Measurements from ENCODE around the gene RIPK4. TPM values are rescaled to one million over a fixed set of nuclear protein-coding genes. Genes with fewer than 3 reads are reported as not detected.

Gene RIPK4
- total and polyA plus RNA-seq, 2 of the 13 experiments (the other 11 are each of a cell fraction or from before 2014, with no cell fraction given): 3.1 to 4.9 TPM

DNA sequence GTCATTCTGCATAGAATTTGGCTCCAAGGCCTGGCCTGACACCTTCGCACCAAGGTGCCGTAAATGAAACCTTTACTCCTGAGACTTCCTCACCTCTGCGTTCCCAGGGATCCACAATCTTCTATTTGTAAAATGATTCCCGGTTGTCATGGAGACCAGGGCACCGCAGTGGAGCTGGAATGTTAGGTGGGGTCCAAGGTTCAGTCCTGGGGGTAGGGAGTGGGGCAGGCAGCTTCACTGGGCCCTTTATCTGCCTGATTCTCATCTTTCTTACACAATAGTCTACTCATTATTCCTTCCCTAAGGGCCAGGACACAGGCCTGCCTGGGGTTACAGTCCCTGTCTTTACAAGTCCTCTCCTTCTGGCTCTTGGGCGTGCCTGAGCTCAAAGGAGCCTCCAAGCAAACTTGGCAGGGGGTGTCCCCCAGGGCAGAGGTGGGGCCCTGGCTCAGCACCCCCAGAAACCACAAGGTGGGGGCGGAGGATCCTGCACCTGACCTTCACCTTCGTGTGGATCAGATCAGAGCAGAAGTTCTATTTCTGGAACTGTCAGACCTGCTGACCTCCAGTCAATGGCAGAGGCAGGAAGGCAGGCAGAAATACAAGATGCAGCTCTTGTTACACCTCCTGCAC, 51.1 kb downstream of the RIPK4 start (continued):
- TF ChIP-seq, protein P1, sequence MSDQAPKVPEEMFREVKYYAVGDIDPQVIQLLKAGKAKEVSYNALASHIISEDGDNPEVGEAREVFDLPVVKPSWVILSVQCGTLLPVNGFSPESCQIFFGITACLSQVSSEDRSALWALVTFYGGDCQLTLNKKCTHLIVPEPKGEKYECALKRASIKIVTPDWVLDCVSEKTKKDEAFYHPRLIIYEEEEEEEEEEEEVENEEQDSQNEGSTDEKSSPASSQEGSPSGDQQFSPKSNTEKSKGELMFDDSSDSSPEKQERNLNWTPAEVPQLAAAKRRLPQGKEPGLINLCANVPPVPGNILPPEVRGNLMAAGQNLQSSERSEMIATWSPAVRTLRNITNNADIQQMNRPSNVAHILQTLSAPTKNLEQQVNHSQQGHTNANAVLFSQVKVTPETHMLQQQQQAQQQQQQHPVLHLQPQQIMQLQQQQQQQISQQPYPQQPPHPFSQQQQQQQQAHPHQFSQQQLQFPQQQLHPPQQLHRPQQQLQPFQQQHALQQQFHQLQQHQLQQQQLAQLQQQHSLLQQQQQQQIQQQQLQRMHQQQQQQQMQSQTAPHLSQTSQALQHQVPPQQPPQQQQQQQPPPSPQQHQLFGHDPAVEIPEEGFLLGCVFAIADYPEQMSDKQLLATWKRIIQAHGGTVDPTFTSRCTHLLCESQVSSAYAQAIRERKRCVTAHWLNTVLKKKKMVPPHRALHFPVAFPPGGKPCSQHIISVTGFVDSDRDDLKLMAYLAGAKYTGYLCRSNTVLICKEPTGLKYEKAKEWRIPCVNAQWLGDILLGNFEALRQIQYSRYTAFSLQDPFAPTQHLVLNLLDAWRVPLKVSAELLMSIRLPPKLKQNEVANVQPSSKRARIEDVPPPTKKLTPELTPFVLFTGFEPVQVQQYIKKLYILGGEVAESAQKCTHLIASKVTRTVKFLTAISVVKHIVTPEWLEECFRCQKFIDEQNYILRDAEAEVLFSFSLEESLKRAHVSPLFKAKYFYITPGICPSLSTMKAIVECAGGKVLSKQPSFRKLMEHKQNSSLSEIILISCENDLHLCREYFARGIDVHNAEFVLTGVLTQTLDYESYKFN (CRISPR knock-in tag; conservative IDR thresholded peaks at IDR 0.05): peak; percentile 97
- TF ChIP-seq, protein P2, sequence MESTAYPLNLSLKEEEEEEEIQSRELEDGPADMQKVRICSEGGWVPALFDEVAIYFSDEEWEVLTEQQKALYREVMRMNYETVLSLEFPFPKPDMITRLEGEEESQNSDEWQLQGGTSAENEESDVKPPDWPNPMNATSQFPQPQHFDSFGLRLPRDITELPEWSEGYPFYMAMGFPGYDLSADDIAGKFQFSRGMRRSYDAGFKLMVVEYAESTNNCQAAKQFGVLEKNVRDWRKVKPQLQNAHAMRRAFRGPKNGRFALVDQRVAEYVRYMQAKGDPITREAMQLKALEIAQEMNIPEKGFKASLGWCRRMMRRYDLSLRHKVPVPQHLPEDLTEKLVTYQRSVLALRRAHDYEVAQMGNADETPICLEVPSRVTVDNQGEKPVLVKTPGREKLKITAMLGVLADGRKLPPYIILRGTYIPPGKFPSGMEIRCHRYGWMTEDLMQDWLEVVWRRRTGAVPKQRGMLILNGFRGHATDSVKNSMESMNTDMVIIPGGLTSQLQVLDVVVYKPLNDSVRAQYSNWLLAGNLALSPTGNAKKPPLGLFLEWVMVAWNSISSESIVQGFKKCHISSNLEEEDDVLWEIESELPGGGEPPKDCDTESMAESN (CRISPR knock-in tag; conservative IDR thresholded peaks at IDR 0.05): peak; percentile 43; the same call in 1 of the 2 replicates
- TF ChIP-seq ZBTB7A (CRISPR knock-in tag; IDR thresholded peaks at IDR 0.05): peak; percentile 75; the same call in 1 of the 2 replicates
- no peak for TF ChIP-seq ZNF549 (CRISPR knock-in tag; IDR thresholded peaks at IDR 0.05)
- peak; percentile 94 for TF ChIP-seq KDM6A (CRISPR knock-in tag; IDR thresholded peaks at IDR 0.05; ENCODE audit: low read depth)
- peak; percentile 62 for TF ChIP-seq ZFX (CRISPR knock-in tag; IDR thresholded peaks at IDR 0.05; ENCODE audit: low read depth)
- TF ChIP-seq CENPT (CRISPR knock-in tag; IDR thresholded peaks at IDR 0.05; ENCODE audit: low read depth): no peak
- TF ChIP-seq ZNF160 (CRISPR knock-in tag; IDR thresholded peaks at IDR 0.05): 0 out of 2 replicates have a peak, but pooled peaks have one; percentile 31
- TF ChIP-seq FOSL2 (CRISPR knock-in tag; IDR thresholded peaks at IDR 0.05): peak; percentile 64
- TF ChIP-seq KLF16 (CRISPR knock-in tag; IDR thresholded peaks at IDR 0.05): peak in 1 of 2 experiments; percentile 73; a peak in 1 of 4 replicates
- peak; percentile 93 for TF ChIP-seq CEBPB (IDR thresholded peaks at IDR 0.05; ENCODE audit: borderline replicate concordance, low read depth, low read length)
- 0 out of 2 replicates have a peak, but pooled peaks have one; percentile 60 for TF ChIP-seq TOE1 (CRISPR knock-in tag; IDR thresholded peaks at IDR 0.05)
- 0 out of 2 replicates have a peak, but pooled peaks have one; percentile 60 for TF ChIP-seq HOXD1 (CRISPR knock-in tag; IDR thresholded peaks at IDR 0.05)
- TF ChIP-seq RAD21 (CRISPR knock-in tag; IDR thresholded peaks at IDR 0.05): peak; percentile 47; the same call in 1 of the 2 replicates
- TF ChIP-seq, protein P3, sequence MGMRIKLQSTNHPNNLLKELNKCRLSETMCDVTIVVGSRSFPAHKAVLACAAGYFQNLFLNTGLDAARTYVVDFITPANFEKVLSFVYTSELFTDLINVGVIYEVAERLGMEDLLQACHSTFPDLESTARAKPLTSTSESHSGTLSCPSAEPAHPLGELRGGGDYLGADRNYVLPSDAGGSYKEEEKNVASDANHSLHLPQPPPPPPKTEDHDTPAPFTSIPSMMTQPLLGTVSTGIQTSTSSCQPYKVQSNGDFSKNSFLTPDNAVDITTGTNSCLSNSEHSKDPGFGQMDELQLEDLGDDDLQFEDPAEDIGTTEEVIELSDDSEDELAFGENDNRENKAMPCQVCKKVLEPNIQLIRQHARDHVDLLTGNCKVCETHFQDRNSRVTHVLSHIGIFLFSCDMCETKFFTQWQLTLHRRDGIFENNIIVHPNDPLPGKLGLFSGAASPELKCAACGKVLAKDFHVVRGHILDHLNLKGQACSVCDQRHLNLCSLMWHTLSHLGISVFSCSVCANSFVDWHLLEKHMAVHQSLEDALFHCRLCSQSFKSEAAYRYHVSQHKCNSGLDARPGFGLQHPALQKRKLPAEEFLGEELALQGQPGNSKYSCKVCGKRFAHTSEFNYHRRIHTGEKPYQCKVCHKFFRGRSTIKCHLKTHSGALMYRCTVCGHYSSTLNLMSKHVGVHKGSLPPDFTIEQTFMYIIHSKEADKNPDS (CRISPR knock-in tag; IDR thresholded peaks at IDR 0.05): 0 out of 2 replicates have a peak, but pooled peaks have one; percentile 1
- TF ChIP-seq ZBTB1 (CRISPR knock-in tag; IDR thresholded peaks at IDR 0.05; ENCODE audit: borderline replicate concordance): no peak
- TF ChIP-seq, protein P4, sequence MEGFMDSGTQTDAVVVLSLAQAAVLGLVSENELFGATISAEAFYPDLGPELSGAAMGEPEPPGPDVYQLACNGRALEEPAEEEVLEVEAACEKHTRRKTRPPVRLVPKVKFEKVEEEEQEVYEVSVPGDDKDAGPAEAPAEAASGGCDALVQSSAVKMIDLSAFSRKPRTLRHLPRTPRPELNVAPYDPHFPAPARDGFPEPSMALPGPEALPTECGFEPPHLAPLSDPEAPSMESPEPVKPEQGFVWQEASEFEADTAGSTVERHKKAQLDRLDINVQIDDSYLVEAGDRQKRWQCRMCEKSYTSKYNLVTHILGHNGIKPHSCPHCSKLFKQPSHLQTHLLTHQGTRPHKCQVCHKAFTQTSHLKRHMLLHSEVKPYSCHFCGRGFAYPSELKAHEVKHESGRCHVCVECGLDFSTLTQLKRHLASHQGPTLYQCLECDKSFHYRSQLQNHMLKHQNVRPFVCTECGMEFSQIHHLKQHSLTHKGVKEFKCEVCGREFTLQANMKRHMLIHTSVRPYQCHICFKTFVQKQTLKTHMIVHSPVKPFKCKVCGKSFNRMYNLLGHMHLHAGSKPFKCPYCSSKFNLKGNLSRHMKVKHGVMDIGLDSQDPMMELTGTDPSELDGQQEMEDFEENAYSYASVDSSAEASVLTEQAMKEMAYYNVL (CRISPR knock-in tag; IDR thresholded peaks at IDR 0.05; ENCODE audit: borderline replicate concordance): peak; percentile 51; the same call in 1 of the 2 replicates
- TF ChIP-seq TBX2 (CRISPR knock-in tag; IDR thresholded peaks at IDR 0.05; ENCODE audit: borderline replicate concordance): peak; percentile 59; the same call in 1 of the 2 replicates
- TF ChIP-seq MTA1 (CRISPR knock-in tag; IDR thresholded peaks at IDR 0.05; ENCODE audit: borderline replicate concordance): peak; percentile 75; the same call in 1 of the 2 replicates
- TF ChIP-seq ZNF335 (CRISPR knock-in tag; IDR thresholded peaks at IDR 0.05): peak; percentile 52; the same call in 1 of the 2 replicates
